ENCODE results near the gene ORAI3. TPM values are rescaled to one million over a fixed set of nuclear protein-coding genes. Genes with fewer than 3 reads are reported as not detected.
A peak's percentile ranks its signal among the peaks of the same experiment; 100 is the strongest.

ORAI3 gene
- total RNA-seq, 1 donor from 2014 or later = 24.8 TPM

DNA sequence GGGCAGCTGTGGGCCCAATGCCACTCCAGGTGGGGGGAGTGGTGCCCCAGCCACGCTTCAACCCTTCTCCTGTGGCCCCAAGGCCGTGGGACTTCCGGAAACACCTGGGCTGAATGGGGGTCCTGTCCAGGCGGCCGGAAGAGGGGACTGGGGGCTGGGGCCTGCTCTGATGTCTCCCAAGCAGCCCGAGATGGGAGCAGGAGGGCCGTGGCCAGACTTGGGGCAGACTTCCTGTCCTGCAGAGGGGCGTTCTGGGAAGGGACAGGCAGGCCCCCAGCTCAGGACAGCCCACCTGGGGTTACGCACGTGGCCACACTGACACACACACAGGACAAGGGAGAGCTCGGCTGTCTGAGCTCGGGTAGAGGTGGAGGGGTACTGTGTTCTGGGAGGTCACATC lies 41.2 kb downstream of the ORAI3 start:
- DNase-seq (ENCODE audit: low read depth in 2 of 2) = no peak

DNA sequence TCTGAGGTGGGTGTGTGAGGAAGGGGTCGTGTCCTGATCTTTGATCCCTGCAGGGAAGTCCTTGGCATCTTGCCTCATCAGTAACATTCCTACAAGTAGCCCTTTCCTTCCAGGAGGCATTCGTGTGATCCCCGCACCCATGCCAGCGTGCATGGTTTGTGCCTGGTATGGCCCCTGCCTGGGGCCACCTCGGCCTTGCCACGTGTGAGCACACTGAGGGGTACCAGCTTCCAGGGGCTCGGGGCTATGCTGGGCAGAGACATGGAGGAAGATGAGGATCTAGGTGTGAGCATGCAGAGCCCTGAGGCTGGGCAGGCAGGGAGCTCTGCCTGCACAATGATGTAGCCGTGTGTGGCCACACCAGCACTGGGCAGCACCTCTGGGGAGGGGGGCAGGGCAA lies 42.2 kb downstream of the ORAI3 start:
- no peak for DNase-seq (ENCODE audit: low read depth in 2 of 2)

- DNase-seq (ENCODE audit: low read depth in 2 of 2) = no peak
Measured at GRCh38 chr16:30992276-30992780, 43.5 kb downstream of the ORAI3 start.

GRCh38 chr16:30992931-30993816 lies 44.3 kb downstream of the ORAI3 start:
- no peak for DNase-seq (ENCODE audit: low read depth in 2 of 2)

- no peak for DNase-seq (ENCODE audit: low read depth in 2 of 2)
Measured at GRCh38 chr16:30995927-30996323, 47.1 kb downstream of the ORAI3 start.

- peak; percentile 71 to 80 for DNase-seq (ENCODE audit: low read depth in 2 of 2)
Measured at GRCh38 chr16:30996324-30996984, 47.6 kb downstream of the ORAI3 start.

GRCh38 chr16:30996985-30997724 lies 48.3 kb downstream of the ORAI3 start:
- DNase-seq (ENCODE audit: low read depth in 2 of 2) = peak; percentile 66 to 68

DNA sequence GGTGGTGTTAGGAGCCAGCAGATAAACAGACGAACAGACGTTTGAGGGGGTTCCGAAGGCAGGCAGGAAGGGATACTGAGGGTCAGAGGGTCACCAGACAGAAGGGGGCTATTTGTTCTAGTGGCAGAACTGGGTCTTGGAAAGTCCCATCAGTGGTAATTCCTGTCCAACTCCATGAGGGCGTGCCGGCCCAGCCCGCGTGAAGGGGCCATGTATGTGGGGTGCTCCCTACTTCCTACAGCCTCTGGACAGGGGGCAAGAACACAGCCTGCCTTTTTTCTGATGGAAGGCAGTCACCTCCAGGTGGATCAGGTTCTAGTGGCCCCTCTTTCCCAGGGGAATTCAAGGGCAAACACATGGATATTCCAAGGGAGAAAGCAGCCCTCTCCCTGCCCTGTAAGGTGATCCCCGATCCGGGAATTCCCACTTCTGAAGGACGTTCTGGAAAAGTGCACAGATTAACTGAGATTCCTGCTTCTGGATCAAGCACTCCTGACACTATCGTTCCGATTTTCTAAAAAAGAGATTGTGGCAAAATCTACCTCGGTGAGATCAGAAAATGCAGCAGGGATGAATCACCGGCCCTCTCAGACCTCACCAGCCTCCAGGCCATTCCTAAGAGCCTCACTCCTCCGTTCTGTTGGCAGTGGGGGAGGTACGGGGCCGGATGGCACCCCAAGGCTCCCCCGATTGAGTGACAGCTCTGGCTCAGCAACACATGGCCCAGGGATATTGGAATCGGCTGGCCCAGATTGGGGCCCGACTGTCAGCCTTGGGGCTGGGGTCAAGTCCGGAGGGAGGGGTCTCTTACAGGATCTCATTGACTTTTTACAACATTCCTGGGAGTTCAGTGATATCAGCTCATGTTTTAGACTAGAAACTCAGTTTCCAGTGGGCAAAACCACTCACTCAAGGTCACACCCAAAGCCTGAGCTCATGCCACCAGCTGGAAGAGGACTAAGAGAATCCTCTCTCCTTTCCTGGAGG lies 49.1 kb downstream of the ORAI3 start:
- peak; percentile 45 to 48 for DNase-seq (ENCODE audit: low read depth in 2 of 2)

GRCh38 chr16:30998852-30999761 lies 50.2 kb downstream of the ORAI3 start:
- no peak for DNase-seq (ENCODE audit: low read depth in 2 of 2)

DNA sequence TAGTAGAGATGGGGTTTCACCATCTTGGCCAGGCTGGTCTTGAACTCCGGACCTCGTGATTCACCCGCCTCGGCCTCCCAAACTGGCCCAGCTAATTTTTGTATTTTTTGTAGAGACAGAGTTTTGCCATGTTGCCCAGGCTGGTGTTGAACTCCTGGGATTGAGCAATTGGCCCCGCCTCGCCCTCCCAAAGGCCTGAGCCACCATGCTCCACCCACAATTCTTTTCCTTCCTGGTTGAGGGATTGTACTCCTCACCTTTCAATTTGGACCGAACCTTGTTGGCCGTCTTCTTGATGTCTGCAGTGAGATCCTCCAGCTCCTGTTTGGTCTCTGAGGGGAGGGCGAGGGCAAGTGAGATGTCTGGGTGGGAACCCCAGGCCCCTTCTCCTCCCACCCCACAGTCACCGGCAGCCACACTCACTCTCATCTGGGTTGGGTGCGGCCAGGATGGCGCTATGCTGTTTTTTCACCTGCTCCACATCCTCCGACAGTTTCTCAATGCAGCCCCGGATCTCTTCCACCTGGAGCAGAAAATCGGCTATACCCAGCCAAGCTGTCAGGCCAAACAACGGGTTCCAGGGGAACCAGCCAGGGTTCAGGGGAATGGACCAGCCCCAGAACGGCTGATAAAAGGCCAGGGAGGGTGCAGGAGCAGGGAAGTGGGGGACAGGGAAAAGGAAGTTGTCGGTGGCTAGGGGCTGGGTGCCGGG lies 52.0 kb downstream of the ORAI3 start:
- no peak for DNase-seq (ENCODE audit: low read depth in 2 of 2)

- no peak for DNase-seq (ENCODE audit: low read depth in 2 of 2)
Measured at GRCh38 chr16:31001507-31002249, 52.8 kb downstream of the ORAI3 start.

- DNase-seq (ENCODE audit: low read depth in 2 of 2) = no peak
Measured at GRCh38 chr16:31002250-31002700, 53.4 kb downstream of the ORAI3 start.

GRCh38 chr16:31002862-31003341 lies 54.0 kb downstream of the ORAI3 start:
- DNase-seq (ENCODE audit: low read depth in 2 of 2) = no peak

DNA sequence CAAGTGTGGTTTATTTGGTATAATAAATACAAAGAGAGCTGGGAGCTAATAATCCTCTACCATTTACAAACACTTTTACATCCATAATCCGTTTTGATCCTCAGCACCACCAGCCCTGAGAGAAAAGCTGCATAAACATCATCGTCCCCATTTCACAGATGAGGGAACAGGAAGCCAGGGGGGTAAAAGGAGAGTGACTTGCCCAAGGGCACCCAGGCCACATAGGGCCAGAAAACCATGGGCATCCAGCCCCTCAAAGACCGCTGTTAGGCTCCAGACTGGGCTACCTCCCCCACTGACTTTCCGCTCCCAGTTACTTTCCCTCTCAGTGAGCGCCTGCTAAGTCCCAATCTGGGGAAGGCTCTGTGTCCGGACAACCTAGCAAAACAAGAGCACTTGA lies 54.9 kb downstream of the ORAI3 start:
- no peak for DNase-seq (ENCODE audit: low read depth in 2 of 2)

All from lung microvascular endothelial cell (primary cell).